Measurements from ENCODE around the gene VSIG10.
"Not testable (repeated sequence)": the region's sequence is repeated elsewhere in the genome, so short reads cannot be mapped to it uniquely, and the experiment has no call there.

Gene VSIG10

DNA sequence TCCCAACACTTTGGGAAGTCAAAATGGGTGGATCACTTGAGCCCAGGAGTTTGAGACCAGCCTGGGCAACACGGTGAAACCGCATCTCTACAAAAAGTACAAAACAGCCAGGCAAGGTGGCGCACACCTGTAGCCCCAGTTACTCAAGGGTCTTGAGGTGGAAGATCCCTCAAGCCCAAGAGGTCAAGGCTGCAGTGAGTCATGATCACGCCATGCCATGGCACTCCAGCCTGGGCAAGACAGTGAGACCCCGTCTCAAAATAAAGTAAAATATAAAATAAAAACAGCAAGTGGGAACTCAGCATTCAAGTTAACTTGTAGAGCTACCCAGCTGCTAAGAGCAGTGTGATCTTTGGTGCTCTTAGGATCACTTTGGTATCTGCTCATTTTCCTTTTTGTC lies 74.6 kb downstream of the VSIG10 start:
- no peak for DNase-seq

DNA sequence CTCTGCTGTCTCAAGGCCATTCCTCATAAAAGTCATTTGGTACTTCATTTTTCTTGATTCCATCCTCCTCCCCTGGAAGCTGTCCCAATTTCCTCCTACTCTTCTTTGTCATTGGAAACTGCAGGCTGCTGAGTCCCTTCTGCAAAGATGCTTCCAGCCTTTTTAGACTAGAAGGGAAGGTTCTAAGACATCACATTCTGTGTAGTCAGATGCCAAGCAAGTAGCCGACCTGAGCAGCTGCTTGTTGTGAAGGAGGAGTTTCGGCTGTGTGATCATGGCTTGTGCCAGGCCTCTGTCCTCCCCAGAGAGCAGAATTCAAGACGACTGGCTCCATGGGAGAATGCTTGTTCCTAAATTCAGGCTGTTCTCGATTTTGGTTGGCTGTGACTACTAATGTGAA lies 78.6 kb downstream of the VSIG10 start:
- no peak for DNase-seq

DNA sequence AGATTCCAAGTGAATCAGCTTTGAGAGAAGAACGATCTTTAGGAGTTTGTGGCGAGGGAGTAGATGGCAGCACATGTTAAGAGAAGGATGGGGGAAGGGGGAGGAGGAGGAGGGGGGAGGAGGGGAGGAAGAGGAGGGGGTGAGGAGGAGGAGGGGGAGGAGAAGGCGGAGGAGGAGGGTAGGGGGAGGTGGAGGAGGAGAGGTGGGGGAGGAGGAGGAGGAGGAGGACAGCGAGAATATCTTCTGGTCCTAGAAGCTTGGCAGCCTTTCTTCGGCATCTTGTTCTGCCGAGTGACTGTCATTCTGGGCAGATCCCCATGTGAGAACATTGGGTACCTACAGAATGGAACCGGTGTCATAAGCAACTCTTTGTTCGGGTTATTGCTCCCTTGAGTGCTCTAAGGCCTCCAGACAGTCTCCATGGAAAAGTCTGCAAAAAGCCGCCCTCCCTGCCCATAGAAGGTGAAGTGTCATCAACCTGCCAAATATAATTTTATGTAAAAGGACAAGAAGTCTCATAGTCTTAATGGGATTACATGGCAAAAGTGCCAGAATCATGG lies 80.4 kb downstream of the VSIG10 start:
- DNase-seq, result no peak

DNA sequence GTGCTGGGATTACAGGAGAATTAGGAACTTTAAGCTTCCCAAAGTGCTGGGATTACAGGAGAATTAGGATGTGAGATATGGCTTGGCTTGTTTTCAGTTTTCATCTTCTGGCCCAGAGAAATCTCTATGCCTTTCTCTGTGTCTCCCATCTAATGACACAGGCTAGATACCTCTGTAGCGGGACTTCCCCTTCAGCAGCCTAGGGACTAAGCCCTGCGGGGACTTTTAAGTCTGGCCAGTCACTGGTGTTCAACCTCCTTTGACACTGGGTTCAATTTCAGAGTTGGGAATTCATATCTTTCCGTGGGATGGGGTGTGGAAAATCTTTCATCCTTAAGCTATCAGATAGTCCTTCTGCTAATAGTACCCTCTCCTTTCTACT lies 81.1 kb downstream of the VSIG10 start:
- no peak for DNase-seq

DNA sequence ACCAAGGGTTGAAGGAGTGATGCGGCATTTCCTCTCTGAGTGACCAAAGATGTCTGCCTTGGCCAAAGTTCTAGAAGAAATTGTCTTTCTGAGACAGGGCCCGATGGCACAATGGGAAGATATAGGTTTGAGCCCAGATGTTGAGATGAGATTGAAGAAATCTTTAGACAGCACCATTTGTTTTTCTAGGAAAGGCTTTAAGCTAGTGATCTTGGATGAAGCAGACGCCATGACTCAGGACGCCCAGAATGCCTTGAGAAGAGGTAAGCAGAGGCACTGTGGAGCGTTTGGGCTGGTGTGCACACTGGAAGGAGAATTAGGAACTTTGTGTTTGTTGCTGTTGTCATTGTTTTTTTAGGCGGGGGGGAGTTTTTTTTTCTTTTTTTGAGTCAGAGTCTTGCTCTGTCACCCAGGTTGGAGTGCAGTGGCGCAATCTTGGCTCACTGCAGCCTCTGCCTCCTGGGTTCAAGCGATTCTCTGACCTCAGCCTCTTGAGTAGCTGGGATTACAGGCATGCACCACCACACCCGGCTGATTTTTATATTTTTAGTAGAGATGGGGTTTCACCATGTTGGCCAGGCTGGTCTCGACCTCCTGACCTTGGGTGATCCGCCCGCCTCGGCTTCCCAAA lies 81.6 kb downstream of the VSIG10 start:
- DNase-seq, result not testable (repeated sequence)

DNA sequence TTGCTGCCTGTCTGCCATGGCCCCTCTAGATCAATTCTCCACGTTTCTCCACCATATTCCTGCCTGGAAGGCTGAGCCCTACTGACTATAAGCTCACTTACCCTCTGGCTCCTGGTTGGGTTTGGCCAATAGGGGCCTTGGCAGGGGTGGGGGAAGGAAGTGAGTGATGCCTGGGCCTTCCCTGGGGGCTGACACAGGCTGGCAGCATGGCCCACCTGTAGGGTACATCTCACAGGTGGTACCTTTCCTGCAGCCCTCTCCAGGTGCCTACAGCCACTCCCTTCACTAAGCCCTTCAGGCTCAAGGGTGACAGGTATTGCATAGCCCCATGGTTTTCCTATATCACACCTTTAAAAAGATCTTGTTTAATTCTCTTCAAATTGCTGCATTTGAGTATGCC lies 83.8 kb downstream of the VSIG10 start:
- DNase-seq, result no peak

DNA sequence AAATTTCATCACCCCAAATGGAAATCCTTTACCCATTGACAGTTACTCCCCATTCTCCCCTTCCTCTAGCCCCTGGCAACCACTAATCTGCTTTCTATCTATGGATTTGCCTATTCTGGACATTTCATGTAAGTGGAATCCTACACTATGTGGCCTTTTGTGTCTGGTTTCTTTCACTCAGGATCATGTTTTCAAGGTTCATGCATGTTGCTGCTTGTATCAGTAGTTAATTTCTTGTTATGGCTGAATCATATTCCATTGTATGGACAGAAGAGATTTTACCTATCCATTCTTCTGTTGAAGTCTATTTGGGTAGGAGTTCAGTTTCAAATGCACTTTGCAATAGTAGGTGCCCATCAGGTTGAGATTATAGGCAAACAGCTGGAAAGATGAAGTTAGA lies 85.9 kb downstream of the VSIG10 start:
- no peak for DNase-seq

DNA sequence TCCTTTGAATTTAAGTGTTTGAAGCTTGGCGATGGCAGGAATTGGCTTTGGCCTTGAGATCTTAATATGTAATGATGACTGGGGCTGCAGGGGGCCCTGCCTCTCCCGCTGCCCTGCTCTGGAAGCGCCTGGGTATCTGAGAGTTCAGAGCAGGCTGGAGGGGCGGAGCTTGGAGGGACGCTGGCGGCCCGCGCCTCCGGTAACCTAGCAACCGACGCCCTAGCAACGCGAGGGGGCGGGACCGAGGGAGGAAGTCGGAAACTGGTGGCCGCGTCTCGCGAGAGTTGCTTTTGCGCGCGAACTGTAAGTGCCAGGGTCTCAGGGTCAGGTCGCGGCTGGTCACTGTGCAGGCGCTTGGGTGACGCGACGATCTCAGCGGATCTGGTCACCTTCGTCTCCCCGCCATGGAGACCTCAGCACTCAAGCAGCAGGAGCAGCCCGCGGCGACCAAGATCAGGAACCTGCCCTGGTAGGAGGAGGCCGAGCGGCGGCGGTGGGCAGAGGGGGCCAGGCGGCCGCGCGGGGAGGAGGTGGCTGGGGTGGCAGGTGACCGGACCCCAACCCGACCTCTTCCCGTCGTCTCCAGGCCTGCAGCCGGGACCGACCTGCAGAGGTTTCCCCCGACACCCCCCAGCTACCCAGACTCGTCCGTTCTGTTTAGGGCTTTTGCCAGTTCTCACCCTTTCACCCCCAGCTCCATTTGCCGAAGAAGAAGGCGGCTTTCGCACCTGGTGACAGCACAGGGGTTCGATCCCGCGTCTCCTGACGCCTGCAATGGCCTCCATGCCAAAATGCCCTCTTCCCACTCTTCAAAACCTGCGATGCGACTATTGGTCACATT lies 87.2 kb downstream of the VSIG10 start, which contains the start of gene RFC5:
RFC5 (plus strand) TSS at position 280 of the 841 bp plus-strand sequence; CDS start at position 405, 125 bp downstream.
- DNase-seq, result peak; percentile 99

DNA sequence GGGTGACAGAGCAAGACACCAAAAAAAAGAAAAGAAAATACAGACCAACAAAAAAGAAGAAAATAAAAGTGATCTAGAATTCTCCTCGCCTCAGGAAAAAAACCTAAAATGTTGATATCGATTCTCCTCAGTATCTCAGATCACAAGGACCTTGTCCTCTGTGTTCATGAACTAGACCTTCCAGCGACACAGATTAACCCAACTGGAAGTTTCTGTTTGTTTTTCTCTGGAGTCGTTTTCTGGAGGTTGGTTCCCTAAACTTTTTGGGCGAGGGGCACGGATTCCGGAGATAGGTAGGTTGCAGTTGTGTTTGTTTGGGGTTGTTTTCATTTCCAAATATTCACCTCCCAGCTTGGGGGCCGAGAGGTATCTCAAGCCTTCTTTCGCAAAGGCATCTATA lies 87.9 kb downstream of the VSIG10 start:
- DNase-seq, result no peak

DNA sequence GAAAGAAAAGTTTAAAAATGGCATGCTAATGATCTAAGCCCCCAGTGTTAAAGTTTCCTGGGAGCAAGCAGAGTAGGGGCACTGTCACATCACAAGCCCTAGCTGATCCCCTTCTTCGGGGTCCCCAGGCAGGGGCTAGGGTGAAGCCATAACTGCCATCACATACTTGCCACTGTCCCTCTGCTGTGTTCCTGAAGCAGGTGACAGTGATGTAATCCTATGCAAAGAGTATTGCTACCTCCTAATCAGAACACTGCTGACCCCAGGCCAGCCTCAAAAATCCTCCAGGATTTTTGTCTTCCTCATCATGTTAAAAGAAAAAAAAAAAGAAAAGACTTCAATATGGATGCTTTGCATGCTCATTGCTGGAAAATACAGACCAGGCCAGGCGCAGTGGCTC lies 88.5 kb downstream of the VSIG10 start:
- no peak for DNase-seq
